B cell (primary cell): ENCODE data around the gene TOR1A. TPM values are rescaled to one million over a fixed set of nuclear protein-coding genes. Genes with fewer than 3 reads are reported as not detected.

ENCODE experiments used
- ATAC-seq: fragments of 200-7000 bp; cut with Tn5 transposase; one replicate; pipeline ENCODE4 v1.10.0; 2021; ENCODE audit warnings: low read depth, mild to moderate bottlenecking, moderate number of reproducible peaks, moderate library complexity
- CTCF ChIA-PET: fragments of 350-600 bp; sonication (Branson Sonifier 250); formaldehyde crosslinking; loops from one replicate; lab custom pipeline; 2021; ENCODE audit warnings: antibody characterized with exemption, inconsistent platforms; lab: Charles Lee
- POLR2A ChIA-PET: fragments of 350-600 bp; sonication (Branson Sonifier 250); formaldehyde crosslinking; loops from one replicate; lab custom pipeline; 2021; ENCODE audit warnings: antibody characterized with exemption; lab: Charles Lee
- DNase-seq: peaks from one replicate; pipeline ENCODE4 v3.0.0; 2013
- H2AFZ ChIP-seq: 2 replicates; pipeline ENCODE4 v1.6.1; 2012; ENCODE audit warnings: mild to moderate bottlenecking, low read depth, low read length; ENCODE audit not compliant: insufficient read depth, poor library complexity, severe bottlenecking
- H3K27ac ChIP-seq, 2 donors: 1 replicate in 1 of 2; 2 replicates in 1 of 2; pipeline ENCODE4 v1.5.1; 2012 to 2013; ENCODE audit warnings: low read length in 2 of 2, mild to moderate bottlenecking in 2 of 2, moderate library complexity in 1 of 2
- H3K27me3 ChIP-seq, 4 experiments: fragments of 200-600 bp in 1 of 4; sonication (generic) in 1 of 4; replicated peaks in 1 of 4; 1 replicate in 2 of 4; 2 replicates in 2 of 4; pipeline versions ENCODE4 v1.6.1 to v1.7.0; 2013 to 2016; ENCODE audit warnings: low read length in 3 of 4, mild to moderate bottlenecking in 2 of 4, mixed read lengths in 1 of 4, moderate library complexity in 1 of 4; ENCODE audit not compliant: insufficient read depth in 4 of 4, control insufficient read depth in 3 of 4; ENCODE audit errors: control extremely low read depth in 1 of 4
- H3K36me3 ChIP-seq, 2 experiments: replicated peaks in 1 of 2; 1 replicate in 1 of 2; 2 replicates in 1 of 2; pipeline versions ENCODE4 v1.6.1 to v1.7.1; 2013; ENCODE audit warnings: low read length in 1 of 2; ENCODE audit not compliant: insufficient read depth in 2 of 2, control insufficient read depth in 1 of 2; ENCODE audit errors: control extremely low read depth in 1 of 2, extremely low read depth in 1 of 2
- H3K4me1 ChIP-seq, 2 donors: fragments of 200-600 bp in 1 of 2; sonication (generic) in 1 of 2; 1 replicate in 1 of 2; 2 replicates in 1 of 2; pipeline versions ENCODE4 v1.5.1 to v1.6.1; 2013 to 2017; ENCODE audit warnings: low read length in 2 of 2; ENCODE audit not compliant: control insufficient read depth in 2 of 2, insufficient read depth in 2 of 2
- H3K4me2 ChIP-seq: replicated peaks from 2 replicates; pipeline ENCODE3; 2012; ENCODE audit warnings: mild to moderate bottlenecking, low read depth, low read length; ENCODE audit not compliant: poor library complexity, severe bottlenecking
- H3K4me3 ChIP-seq, 5 experiments: fragments of 200-600 bp in 1 of 5; sonication (generic) in 1 of 5; 1 replicate in 3 of 5; 2 replicates in 2 of 5; pipeline versions ENCODE4 v1.5.1 to v1.7.0; 2011 to 2016; ENCODE audit warnings: low read length in 4 of 5, mild to moderate bottlenecking in 4 of 5, low read depth in 2 of 5, control low read depth in 1 of 5, moderate library complexity in 1 of 5; ENCODE audit not compliant: insufficient read depth in 1 of 5; ENCODE audit errors: control extremely low read depth in 1 of 5, extremely low read depth in 1 of 5
- H3K79me2 ChIP-seq: fragments of 200-600 bp; sonication (generic); one replicate; pipeline ENCODE4 v1.6.0; 2016; ENCODE audit warnings: low read length; ENCODE audit not compliant: control insufficient read depth, insufficient read depth
- H3K9ac ChIP-seq: fragments of 200-600 bp; sonication (generic); 2 replicates; pipeline ENCODE4 v1.6.1; 2017; ENCODE audit warnings: mild to moderate bottlenecking, low read length, moderate library complexity
- H3K9me3 ChIP-seq, 3 donors: one replicate each; pipeline versions ENCODE4 v1.6.1 to v1.7.1; 2013; ENCODE audit warnings: low read length in 2 of 3; ENCODE audit not compliant: control insufficient read depth in 2 of 3, insufficient read depth in 1 of 3; ENCODE audit errors: control extremely low read depth in 1 of 3
- H4K20me1 ChIP-seq: 2 replicates; pipeline ENCODE4 v1.6.0; 2012; ENCODE audit warnings: mild to moderate bottlenecking, low read length; ENCODE audit not compliant: insufficient read depth, control insufficient read depth, poor library complexity, severe bottlenecking
- H3K27ac Mint-ChIP-seq: one replicate; pipeline ENCODE4 v1.8.0; 2021; ENCODE audit warnings: mixed read lengths
- H3K27me3 Mint-ChIP-seq: one replicate; pipeline ENCODE4 v1.8.0; 2021; ENCODE audit warnings: mixed read lengths
- H3K4me1 Mint-ChIP-seq: one replicate; pipeline ENCODE4 v1.8.0; 2021; ENCODE audit warnings: mixed read lengths
- H3K4me3 Mint-ChIP-seq: one replicate; pipeline ENCODE4 v1.8.0; 2021; ENCODE audit warnings: mixed read lengths
- H3K9me3 Mint-ChIP-seq: one replicate; pipeline ENCODE4 v1.8.0; 2022; ENCODE audit warnings: mixed read lengths; ENCODE audit not compliant: insufficient read depth
- EZH2 ChIP-seq: IDR thresholded peaks from 2 replicates; pipeline ENCODE4 v1.6.1; 2012; ENCODE audit warnings: borderline replicate concordance, low read depth, mild to moderate bottlenecking, moderate library complexity, low read length; ENCODE audit not compliant: insufficient read depth, poor library complexity, severe bottlenecking
- WGBS: methylation state at CpG from one replicate; pipeline ENCODE4 v1.1.5; 2013; ENCODE audit warnings: missing lambda C conversion rate; ENCODE audit not compliant: insufficient coverage; 5-methylcytosine and 5-hydroxymethylcytosine counted together
- intact Hi-C: fragments of 100-400 bp; cut with micrococcal nuclease; formaldehyde crosslinking; loops from one replicate; pipeline ENCODE4 v1.10.0; 2022
- polyA plus RNA-seq: library from polyadenylated mRNA; depleted of rRNA; stranded (reverse); fragments of >200 nt; gene quantifications from 2 replicates; pipeline ENCODE4 v1.2.3, GENCODE V29; 2012
- total RNA-seq, 2 donors: library from RNA; stranded (reverse); fragments of 120-200 nt in 1 of 2; gene quantifications; 1 replicate in 1 of 2; 2 replicates in 1 of 2; pipeline versions ENCODE4 v1.2.3 to v1.2.4, GENCODE V29; 2013 to 2022
- TF ChIP-seq, protein P1 (sequence below): fragments of 200-600 bp; IDR thresholded peaks from one replicate; pipeline ENCODE4 v1.8.0; 2022; ENCODE audit warnings: antibody characterized with exemption, mild to moderate bottlenecking

TOR1A gene
- total and polyA plus RNA-seq, 2 donors (not counting 1 experiment from before 2014, with no cell fraction given) = 28.6 to 30.3 TPM

DNA sequence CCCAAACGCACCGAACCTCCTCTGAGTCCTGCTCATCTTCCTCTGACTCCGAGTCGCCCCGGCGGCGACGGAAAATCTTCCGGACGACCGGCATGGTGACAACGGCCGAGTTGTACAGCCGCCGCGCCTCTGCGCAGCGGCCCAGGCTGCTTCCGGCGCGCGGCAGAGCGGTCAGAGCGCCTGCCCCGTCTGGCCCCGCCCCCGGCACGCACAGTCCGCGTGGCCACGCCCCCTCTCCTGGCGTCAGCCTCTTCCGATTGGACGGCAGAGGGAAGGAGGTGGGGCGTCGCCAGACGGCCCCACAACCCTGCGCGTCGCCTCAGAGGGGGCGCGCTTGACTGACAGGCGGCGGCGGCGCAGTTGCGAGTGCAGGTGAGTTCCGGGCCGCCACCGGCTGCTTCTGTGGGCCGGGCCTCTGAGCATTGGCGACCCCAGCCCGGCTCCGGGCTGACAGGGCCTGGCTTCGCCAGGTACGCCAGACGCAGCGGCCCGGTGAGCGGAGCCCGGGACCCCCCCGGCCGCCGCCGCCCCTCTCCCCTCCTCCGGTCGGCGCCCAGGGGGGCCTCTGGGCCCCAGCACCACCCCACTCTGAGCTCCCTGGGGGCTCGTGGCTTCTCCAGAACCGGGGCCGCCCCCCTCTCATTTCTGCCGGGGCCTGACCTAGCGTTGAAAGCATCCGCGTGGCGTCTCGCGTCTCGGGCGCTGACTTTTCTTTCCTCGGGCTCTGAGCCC lies 11.4 kb upstream of the TOR1A start, which contains the start of the genes C9orf78 and USP20:
C9orf78 (minus strand) TSS at position 148 of the 732 bp plus-strand sequence; CDS start at position 94, 54 bp downstream.
USP20 (plus strand) TSS at position 331 of the 732 bp plus-strand sequence. CDS start 17,098 bp downstream, outside the sequence.
- H3K27me3 Mint-ChIP-seq = no peaks in the 10 kb centered on the region

DNA sequence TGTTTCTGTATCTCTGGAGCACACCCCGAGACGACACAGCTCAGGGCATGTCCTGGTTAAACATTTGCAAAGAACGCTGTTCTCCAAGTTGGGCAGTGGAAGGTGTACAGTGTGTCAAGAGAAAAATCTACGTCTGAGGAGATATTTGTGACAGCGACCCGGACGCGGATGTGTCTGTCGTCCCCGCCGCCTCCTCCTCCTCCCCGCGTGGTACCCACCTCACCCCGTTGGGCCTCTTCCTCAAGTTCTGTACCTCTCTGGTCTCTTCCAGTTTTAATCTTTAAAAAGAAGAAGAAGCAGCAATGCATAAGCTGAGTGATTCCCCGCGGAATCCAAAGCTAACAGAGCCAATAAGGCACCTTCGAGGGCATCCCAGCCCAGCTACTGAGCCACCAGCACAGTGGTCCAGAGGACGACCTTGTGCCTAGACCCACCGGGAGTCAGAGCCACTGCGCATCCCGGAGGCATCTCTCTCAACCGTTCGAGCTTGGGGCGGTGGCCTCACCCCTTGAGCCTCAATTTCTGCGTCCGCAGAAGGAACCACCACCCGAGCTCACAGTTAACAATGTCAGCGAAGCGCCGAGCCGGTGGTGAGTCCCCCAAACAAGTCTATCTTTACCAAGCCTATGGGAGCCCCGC lies 10.7 kb upstream of the TOR1A start:
- Histone ChIP-seq H3K9me3 (no peaks in the 10 kb centered on the region), H3K4me3 (peak overlapping the region; percentile 75 to 98 (median 85)), H3K27me3 (no peaks in the 10 kb centered on the region), H3K4me1 (peaks cover 22 to 32% of the 10 kb centered on the region in 2 donors), H2AFZ (peak overlapping the region; percentile 82), H3K4me2 (peak overlapping the region; percentile 84), H3K79me2 (peaks cover 57% of the 10 kb centered on the region), H3K27ac (peak overlapping the region; percentile 85 to 92), H3K36me3 (peaks cover 0 to 32% of the 10 kb centered on the region in 2 experiments), H3K9ac (peak overlapping the region; percentile 89), H4K20me1 (peaks cover 38% of the 10 kb centered on the region)
- Mint-ChIP-seq H3K4me3 (peak overlapping the region; percentile 98), H3K4me1 (peaks cover 51% of the 10 kb centered on the region), H3K9me3 (no peaks in the 10 kb centered on the region), H3K27ac (peak overlapping the region; percentile 99), H3K27me3 (no peaks in the 10 kb centered on the region)
- TF ChIP-seq, protein P1, sequence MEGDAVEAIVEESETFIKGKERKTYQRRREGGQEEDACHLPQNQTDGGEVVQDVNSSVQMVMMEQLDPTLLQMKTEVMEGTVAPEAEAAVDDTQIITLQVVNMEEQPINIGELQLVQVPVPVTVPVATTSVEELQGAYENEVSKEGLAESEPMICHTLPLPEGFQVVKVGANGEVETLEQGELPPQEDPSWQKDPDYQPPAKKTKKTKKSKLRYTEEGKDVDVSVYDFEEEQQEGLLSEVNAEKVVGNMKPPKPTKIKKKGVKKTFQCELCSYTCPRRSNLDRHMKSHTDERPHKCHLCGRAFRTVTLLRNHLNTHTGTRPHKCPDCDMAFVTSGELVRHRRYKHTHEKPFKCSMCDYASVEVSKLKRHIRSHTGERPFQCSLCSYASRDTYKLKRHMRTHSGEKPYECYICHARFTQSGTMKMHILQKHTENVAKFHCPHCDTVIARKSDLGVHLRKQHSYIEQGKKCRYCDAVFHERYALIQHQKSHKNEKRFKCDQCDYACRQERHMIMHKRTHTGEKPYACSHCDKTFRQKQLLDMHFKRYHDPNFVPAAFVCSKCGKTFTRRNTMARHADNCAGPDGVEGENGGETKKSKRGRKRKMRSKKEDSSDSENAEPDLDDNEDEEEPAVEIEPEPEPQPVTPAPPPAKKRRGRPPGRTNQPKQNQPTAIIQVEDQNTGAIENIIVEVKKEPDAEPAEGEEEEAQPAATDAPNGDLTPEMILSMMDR = no peak
- TF ChIP-seq EZH2 = no peak
- 2% methylated on average over 32 of the region's 32 CpGs for WGBS
- ATAC-seq (no peak), DNase-seq (no peak)
- CTCF ChIA-PET = interaction anchor here (0.6 to 1.7 kb wide), 5 partner anchors 8 to 182 kb away, joined by 3 to 5 read pairs (median 3); no protein-coding TSS in a partner anchor
- intact Hi-C loops = loop anchor here (1.0 to 10.0 kb wide), 9 partner anchors 10 to 1770 kb away; partner anchors contain the start of genes ASB6, FNBP1, NAIF1 and NUP214
- POLR2A ChIA-PET = interaction anchor here (0.6 to 1.9 kb wide), 5 partner anchors 11 to 51 kb away, joined by 3 to 9 read pairs (median 3); partner anchors contain the start of gene TOR1A

More for the DNA sequence above, 11.4 kb upstream of the TOR1A start, which contains the start of the genes C9orf78 and USP20:
- intact Hi-C loops = loop anchor here (1.0 to 10.0 kb wide), 9 partner anchors 11 to 1770 kb away; partner anchors contain the start of genes ASB6, FNBP1, NAIF1 and NUP214
- Histone ChIP-seq H4K20me1 (peaks cover 45% of the 10 kb centered on the region), H3K36me3 (peaks cover 0 to 26% of the 10 kb centered on the region in 2 experiments), H3K4me1 (peaks cover 22 to 35% of the 10 kb centered on the region in 2 donors), H3K4me3 (peak within 1 kb of the TSS; percentile 75 to 98 (median 85)), H3K9ac (peak within 1 kb of the TSS; percentile 89), H3K79me2 (peaks cover 62% of the 10 kb centered on the region), H3K4me2 (peak within 1 kb of the TSS; percentile 84), H3K27me3 (no peaks in the 10 kb centered on the region), H3K9me3 (no peaks in the 10 kb centered on the region), H3K27ac (peak within 1 kb of the TSS; percentile 85 to 92), H2AFZ (peak within 1 kb of the TSS; percentile 82)
- POLR2A ChIA-PET = interaction anchor here (0.6 to 1.9 kb wide), 3 partner anchors 13 to 50 kb away, joined by 3 to 9 read pairs (median 7); no protein-coding TSS in a partner anchor
- no peaks in the 10 kb centered on the region for H3K9me3 Mint-ChIP-seq
- CTCF ChIA-PET = interaction anchor here (0.6 to 1.7 kb wide), 5 partner anchors 9 to 182 kb away, joined by 3 to 5 read pairs (median 3); no protein-coding TSS in a partner anchor
- H3K4me3 Mint-ChIP-seq = peak within 1 kb of the TSS; percentile 98
- no peak for TF ChIP-seq EZH2
- peak; percentile 95 for ATAC-seq
- under 1% methylated on average over 81 of the region's 81 CpGs for WGBS
- H3K27ac Mint-ChIP-seq = peak within 1 kb of the TSS; percentile 99
- H3K4me1 Mint-ChIP-seq = peaks cover 51% of the 10 kb centered on the region
- peak; percentile 99 for DNase-seq
